Panc1 (cell line): ENCODE data around the gene INTS1. TPM values are rescaled to one million over a fixed set of nuclear protein-coding genes. Genes with fewer than 3 reads are reported as not detected.

ENCODE experiments used
- ATAC-seq: fragments of 200-7000 bp; cut with Tn5 transposase; 2 replicates; pipeline ENCODE4 v1.9.1; 2020; ENCODE audit warnings: mild to moderate bottlenecking, moderate library complexity
- BruUV-seq: library from RNA; stranded (reverse); fragments of 400-500 nt; replicated peaks from 2 replicates; lab custom pipeline; 2021; lab: Mats Ljungman, UMichigan
- CTCF ChIA-PET: fragments of 300-600 bp; sonication (Branson Sonifier 250); formaldehyde crosslinking; loops from one replicate; lab custom pipeline; 2022; ENCODE audit warnings: antibody characterized with exemption; lab: Charles Lee
- POLR2A ChIA-PET: fragments of 300-600 bp; sonication (Branson Sonifier 250); formaldehyde crosslinking; loops from one replicate; lab custom pipeline; 2022; ENCODE audit warnings: antibody characterized with exemption; lab: Charles Lee
- DNase-seq: peaks from one replicate; pipeline ENCODE4 v3.0.0-alpha.2; 2010; ENCODE audit warnings: low read depth, low spot score
- H3K27ac ChIP-seq: 2 replicates; pipeline ENCODE4 v1.5.1; 2011; ENCODE audit warnings: mild to moderate bottlenecking, low read length, inconsistent platforms
- H3K27me3 ChIP-seq: fragments of 200-500 bp; sonication (Bioruptor generic); 2 replicates; pipeline ENCODE4 v1.6.0; 2014; ENCODE audit warnings: low read length, inconsistent platforms; ENCODE audit not compliant: control insufficient read depth, insufficient read depth
- H3K36me3 ChIP-seq: fragments of 200-500 bp; sonication (Bioruptor generic); 2 replicates; pipeline ENCODE4 v1.5.1; 2014; ENCODE audit warnings: inconsistent platforms, mild to moderate bottlenecking, low read length, moderate library complexity; ENCODE audit not compliant: control insufficient read depth, insufficient read depth
- H3K4me1 ChIP-seq: 2 replicates; pipeline ENCODE4 v1.5.1; 2011; ENCODE audit warnings: inconsistent platforms, mild to moderate bottlenecking, low read length, moderate library complexity; ENCODE audit not compliant: control insufficient read depth, insufficient read depth
- H3K4me3 ChIP-seq, 2 experiments: 2 replicates each; pipeline ENCODE4 v1.5.1; 2011 to 2012; ENCODE audit warnings: low read depth in 2 of 2, low read length in 2 of 2, mild to moderate bottlenecking in 2 of 2, inconsistent platforms in 1 of 2, moderate library complexity in 1 of 2
- H3K9me3 ChIP-seq: fragments of 200-500 bp; sonication (Bioruptor generic); 2 replicates; pipeline ENCODE4 v1.5.1; 2014; ENCODE audit warnings: low read depth, mild to moderate bottlenecking, inconsistent platforms, low read length, moderate library complexity; ENCODE audit not compliant: control insufficient read depth, insufficient read depth
- POLR2AphosphoS5 ChIP-seq: IDR thresholded peaks from 2 replicates; pipeline ENCODE4 v1.6.1; 2012; ENCODE audit warnings: mild to moderate bottlenecking, low read depth, low read length, moderate library complexity
- SIN3A ChIP-seq: IDR thresholded peaks from 2 replicates; pipeline ENCODE4 v1.6.1; 2012; ENCODE audit warnings: low read depth, mild to moderate bottlenecking, low read length, moderate library complexity, borderline replicate concordance; ENCODE audit not compliant: insufficient read depth
- TCF7L2 ChIP-seq: IDR thresholded peaks from 2 replicates; pipeline ENCODE4 v1.6.1; 2011; ENCODE audit warnings: mild to moderate bottlenecking, low read depth, low read length, inconsistent platforms
- in situ Hi-C: cut with HindIII; loops from 2 replicates; pipeline ENCODE4 v1.10.0; 2016; ENCODE audit warnings: low sequenced_read_pairs, low pct_unique_long_range_greater_than_20kb
- intact Hi-C: fragments of 100-400 bp; cut with micrococcal nuclease; formaldehyde crosslinking; loops from one replicate; pipeline ENCODE4 v1.10.0; 2022; ENCODE audit not compliant: unreplicated experiment
- total RNA-seq: library from RNA; stranded (reverse); gene quantifications from one replicate; pipeline ENCODE4 v1.2.1, GENCODE V29; 2021; ENCODE audit not compliant: unreplicated experiment
- TF ChIP-seq, protein P1 (sequence below), 2 experiments: IDR thresholded peaks; 2 replicates each; pipeline ENCODE4 v1.6.1; 2011 to 2012; ENCODE audit warnings: low read depth in 2 of 2, control low read depth in 1 of 2, low read length in 1 of 2, mild to moderate bottlenecking in 1 of 2, moderate library complexity in 1 of 2; ENCODE audit not compliant: insufficient read depth in 1 of 2
- TF ChIP-seq, protein P2 (sequence below): fragments of 450-650 bp; IDR thresholded peaks from 2 replicates; pipeline ENCODE4 v1.5.1; 2017; ENCODE audit warnings: mild to moderate bottlenecking

INTS1 gene
- total RNA-seq, 1 experiment from 2014 or later, result 173 TPM

DNA sequence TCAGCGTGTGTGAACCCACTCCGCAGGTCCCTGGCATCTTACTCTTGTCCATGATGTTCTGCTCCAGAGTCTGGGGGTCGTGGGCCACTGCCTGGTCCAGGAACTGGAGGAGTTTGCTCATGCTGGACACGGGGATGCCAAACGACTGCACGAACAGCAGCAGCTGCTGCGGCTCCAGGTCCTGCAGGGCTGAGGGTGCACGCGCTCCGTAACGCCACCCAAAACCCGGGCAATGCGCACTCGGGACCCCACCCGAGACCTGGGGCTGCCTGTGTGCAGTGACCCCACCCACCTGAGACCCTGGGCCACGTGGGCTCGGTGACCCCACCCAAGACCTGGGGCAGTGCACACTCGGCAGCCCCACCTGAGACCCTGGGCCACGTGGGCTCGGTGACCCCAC lies 22.9 kb downstream of the INTS1 start:
- BruUV-seq, result no TSS peak
- CTCF ChIA-PET, result no interaction called here
- in situ Hi-C loops, result no loop called here
- Histone ChIP-seq H3K27me3 (no peaks in the 10 kb centered on the region), H3K4me3 (no peak overlapping the region), H3K27ac (no peak overlapping the region), H3K36me3 (peaks cover 3% of the 10 kb centered on the region), H3K4me1 (no peaks in the 10 kb centered on the region), H3K9me3 (no peaks in the 10 kb centered on the region)
- no peak for ATAC-seq
- no peak for DNase-seq
- intact Hi-C loops, result no loop called here
- POLR2A ChIA-PET, result no interaction called here
- TF ChIP-seq SIN3A (no peak), POLR2AphosphoS5 (no peak), TCF7L2 (no peak)
- TF ChIP-seq, protein P1, sequence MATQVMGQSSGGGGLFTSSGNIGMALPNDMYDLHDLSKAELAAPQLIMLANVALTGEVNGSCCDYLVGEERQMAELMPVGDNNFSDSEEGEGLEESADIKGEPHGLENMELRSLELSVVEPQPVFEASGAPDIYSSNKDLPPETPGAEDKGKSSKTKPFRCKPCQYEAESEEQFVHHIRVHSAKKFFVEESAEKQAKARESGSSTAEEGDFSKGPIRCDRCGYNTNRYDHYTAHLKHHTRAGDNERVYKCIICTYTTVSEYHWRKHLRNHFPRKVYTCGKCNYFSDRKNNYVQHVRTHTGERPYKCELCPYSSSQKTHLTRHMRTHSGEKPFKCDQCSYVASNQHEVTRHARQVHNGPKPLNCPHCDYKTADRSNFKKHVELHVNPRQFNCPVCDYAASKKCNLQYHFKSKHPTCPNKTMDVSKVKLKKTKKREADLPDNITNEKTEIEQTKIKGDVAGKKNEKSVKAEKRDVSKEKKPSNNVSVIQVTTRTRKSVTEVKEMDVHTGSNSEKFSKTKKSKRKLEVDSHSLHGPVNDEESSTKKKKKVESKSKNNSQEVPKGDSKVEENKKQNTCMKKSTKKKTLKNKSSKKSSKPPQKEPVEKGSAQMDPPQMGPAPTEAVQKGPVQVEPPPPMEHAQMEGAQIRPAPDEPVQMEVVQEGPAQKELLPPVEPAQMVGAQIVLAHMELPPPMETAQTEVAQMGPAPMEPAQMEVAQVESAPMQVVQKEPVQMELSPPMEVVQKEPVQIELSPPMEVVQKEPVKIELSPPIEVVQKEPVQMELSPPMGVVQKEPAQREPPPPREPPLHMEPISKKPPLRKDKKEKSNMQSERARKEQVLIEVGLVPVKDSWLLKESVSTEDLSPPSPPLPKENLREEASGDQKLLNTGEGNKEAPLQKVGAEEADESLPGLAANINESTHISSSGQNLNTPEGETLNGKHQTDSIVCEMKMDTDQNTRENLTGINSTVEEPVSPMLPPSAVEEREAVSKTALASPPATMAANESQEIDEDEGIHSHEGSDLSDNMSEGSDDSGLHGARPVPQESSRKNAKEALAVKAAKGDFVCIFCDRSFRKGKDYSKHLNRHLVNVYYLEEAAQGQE (IDR thresholded peaks at IDR 0.05; ENCODE audit: insufficient read depth in 1 of 2, low read depth in 2 of 2, low read length in 1 of 2), result no peak
- TF ChIP-seq, protein P2, sequence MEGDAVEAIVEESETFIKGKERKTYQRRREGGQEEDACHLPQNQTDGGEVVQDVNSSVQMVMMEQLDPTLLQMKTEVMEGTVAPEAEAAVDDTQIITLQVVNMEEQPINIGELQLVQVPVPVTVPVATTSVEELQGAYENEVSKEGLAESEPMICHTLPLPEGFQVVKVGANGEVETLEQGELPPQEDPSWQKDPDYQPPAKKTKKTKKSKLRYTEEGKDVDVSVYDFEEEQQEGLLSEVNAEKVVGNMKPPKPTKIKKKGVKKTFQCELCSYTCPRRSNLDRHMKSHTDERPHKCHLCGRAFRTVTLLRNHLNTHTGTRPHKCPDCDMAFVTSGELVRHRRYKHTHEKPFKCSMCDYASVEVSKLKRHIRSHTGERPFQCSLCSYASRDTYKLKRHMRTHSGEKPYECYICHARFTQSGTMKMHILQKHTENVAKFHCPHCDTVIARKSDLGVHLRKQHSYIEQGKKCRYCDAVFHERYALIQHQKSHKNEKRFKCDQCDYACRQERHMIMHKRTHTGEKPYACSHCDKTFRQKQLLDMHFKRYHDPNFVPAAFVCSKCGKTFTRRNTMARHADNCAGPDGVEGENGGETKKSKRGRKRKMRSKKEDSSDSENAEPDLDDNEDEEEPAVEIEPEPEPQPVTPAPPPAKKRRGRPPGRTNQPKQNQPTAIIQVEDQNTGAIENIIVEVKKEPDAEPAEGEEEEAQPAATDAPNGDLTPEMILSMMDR, result no peak

DNA sequence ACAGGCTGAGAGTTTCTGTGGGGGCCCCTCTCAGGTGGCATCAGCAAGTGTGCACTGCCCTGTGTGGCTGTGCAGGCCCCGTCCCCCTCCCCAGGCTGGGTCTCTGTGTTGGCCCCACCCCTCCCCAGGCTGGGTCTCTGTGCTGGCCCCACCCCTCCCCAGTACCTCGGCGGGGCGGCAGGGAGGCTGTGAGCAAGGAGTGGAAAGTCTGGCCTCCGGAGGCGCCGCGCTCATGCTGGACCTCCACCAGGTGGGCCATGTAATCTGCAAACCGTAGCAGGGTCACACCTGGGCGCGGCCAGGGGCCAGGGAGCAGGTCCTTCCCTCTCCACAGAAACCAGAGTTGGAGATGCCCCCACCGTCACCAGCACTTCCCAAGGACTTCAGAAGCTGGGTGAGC lies 23.5 kb downstream of the INTS1 start:
- Histone ChIP-seq H3K27ac (no peak overlapping the region), H3K4me1 (no peaks in the 10 kb centered on the region), H3K9me3 (no peaks in the 10 kb centered on the region), H3K27me3 (no peaks in the 10 kb centered on the region), H3K36me3 (peaks cover 3% of the 10 kb centered on the region), H3K4me3 (no peak overlapping the region)
- intact Hi-C loops (no loop called here), in situ Hi-C loops (no loop called here)
- ChIA-PET POLR2A (no interaction called here), CTCF (no interaction called here)
- no peak for ATAC-seq
- TF ChIP-seq, protein P1 (IDR thresholded peaks at IDR 0.05; ENCODE audit: insufficient read depth in 1 of 2, low read depth in 2 of 2, low read length in 1 of 2), result no peak
- TF ChIP-seq TCF7L2 (no peak), SIN3A (no peak), POLR2AphosphoS5 (no peak)
- TF ChIP-seq, protein P2, result no peak
- no TSS peak for BruUV-seq
- DNase-seq, result no peak
